Gastroesophageal sphincter (tissue), 3 donors: Measurements from ENCODE around the gene HNRNPR.

Experiments
- EP300 ChIP-seq: sonication (generic); formaldehyde crosslinking; IDR thresholded peaks from one replicate; pipeline ENCODE4 v1.6.1; 2017; ENCODE audit warnings: antibody characterized with exemption, mild to moderate bottlenecking
- POLR2A ChIP-seq, 2 donors: fragments of 450-650 bp; IDR thresholded peaks; one replicate each; pipeline ENCODE4 v1.6.1; 2017; ENCODE audit warnings: antibody characterized with exemption in 2 of 2, mild to moderate bottlenecking in 2 of 2, moderate library complexity in 1 of 2
- POLR2AphosphoS5 ChIP-seq: sonication (generic); formaldehyde crosslinking; IDR thresholded peaks from one replicate; pipeline ENCODE4 v1.6.1; 2017; ENCODE audit warnings: antibody characterized with exemption
- TF ChIP-seq, protein P1 (sequence below), 4 experiments: fragments of 200-600 bp in 2 of 4; fragments of 450-650 bp in 2 of 4; sonication (generic) in 1 of 4; IDR thresholded peaks; one replicate each; pipeline ENCODE4 v1.5.1; 2017 to 2019; ENCODE audit warnings: antibody characterized with exemption in 4 of 4, mild to moderate bottlenecking in 2 of 4, moderate library complexity in 2 of 4

GRCh38 chr1:23369335-23370013 lies 25.4 kb upstream of the HNRNPR start, which contains the start of gene ZNF436:
- TF ChIP-seq, protein P1, sequence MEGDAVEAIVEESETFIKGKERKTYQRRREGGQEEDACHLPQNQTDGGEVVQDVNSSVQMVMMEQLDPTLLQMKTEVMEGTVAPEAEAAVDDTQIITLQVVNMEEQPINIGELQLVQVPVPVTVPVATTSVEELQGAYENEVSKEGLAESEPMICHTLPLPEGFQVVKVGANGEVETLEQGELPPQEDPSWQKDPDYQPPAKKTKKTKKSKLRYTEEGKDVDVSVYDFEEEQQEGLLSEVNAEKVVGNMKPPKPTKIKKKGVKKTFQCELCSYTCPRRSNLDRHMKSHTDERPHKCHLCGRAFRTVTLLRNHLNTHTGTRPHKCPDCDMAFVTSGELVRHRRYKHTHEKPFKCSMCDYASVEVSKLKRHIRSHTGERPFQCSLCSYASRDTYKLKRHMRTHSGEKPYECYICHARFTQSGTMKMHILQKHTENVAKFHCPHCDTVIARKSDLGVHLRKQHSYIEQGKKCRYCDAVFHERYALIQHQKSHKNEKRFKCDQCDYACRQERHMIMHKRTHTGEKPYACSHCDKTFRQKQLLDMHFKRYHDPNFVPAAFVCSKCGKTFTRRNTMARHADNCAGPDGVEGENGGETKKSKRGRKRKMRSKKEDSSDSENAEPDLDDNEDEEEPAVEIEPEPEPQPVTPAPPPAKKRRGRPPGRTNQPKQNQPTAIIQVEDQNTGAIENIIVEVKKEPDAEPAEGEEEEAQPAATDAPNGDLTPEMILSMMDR (IDR thresholded peaks at IDR 0.05) = no peak
- TF ChIP-seq POLR2AphosphoS5 = peak; percentile 36
- peak in 1 of 2 donors; percentile 44 for TF ChIP-seq POLR2A (IDR thresholded peaks at IDR 0.05)
- TF ChIP-seq EP300 = no peak
